Activated naive CD4-positive, alpha-beta T cell treated with anti-CD3 and anti-CD28 coated beads for 36 hours (primary cell): Measurements from ENCODE around the gene UHRF1. TPM values are rescaled to one million over a fixed set of nuclear protein-coding genes. Genes with fewer than 3 reads are reported as not detected.
A peak's percentile ranks its signal among the peaks of the same experiment; 100 is the strongest.
"Not testable (repeated sequence)": the region's sequence is repeated elsewhere in the genome, so short reads cannot be mapped to it uniquely, and the experiment has no call there.

Experiments
- CTCF ChIA-PET: fragments of 350-600 bp; sonication (Branson Sonifier 250); formaldehyde crosslinking; loops from one replicate; lab custom pipeline; 2021; ENCODE audit warnings: antibody characterized with exemption; lab: Charles Lee
- DNase-seq: peaks from one replicate; pipeline ENCODE4 v3.0.0-alpha.2; 2020
- H3K27ac Mint-ChIP-seq: one replicate; pipeline ENCODE4 v1.8.0; 2021; ENCODE audit warnings: mild to moderate bottlenecking, mixed read lengths
- H3K27me3 Mint-ChIP-seq: one replicate; pipeline ENCODE4 v1.8.0; 2021; ENCODE audit warnings: low read depth, mixed read lengths
- H3K36me3 Mint-ChIP-seq: one replicate; pipeline ENCODE4 v1.8.0; 2021; ENCODE audit warnings: low read depth, mixed read lengths
- H3K4me1 Mint-ChIP-seq: one replicate; pipeline ENCODE4 v1.8.0; 2021; ENCODE audit warnings: low read depth, mixed read lengths
- H3K4me3 Mint-ChIP-seq: one replicate; pipeline ENCODE4 v1.8.0; 2021; ENCODE audit warnings: mild to moderate bottlenecking, moderate library complexity, mixed read lengths
- H3K9me3 Mint-ChIP-seq: one replicate; pipeline ENCODE4 v1.8.0; 2021; ENCODE audit warnings: mixed read lengths
- intact Hi-C: fragments of 100-400 bp; cut with micrococcal nuclease; formaldehyde crosslinking; loops from one replicate; pipeline ENCODE4 v1.15.1; 2023
- total RNA-seq, 2 experiments: library from RNA; stranded (reverse); gene quantifications; one replicate each; pipeline ENCODE4 v1.2.3, GENCODE V29; 2021

Gene UHRF1
- total RNA-seq, 2 experiments from 2014 or later = 129 TPM

GRCh38 chr19:4969292-4969771 is 60.0 kb downstream of the UHRF1 start:
- CTCF ChIA-PET = interaction anchor here (1.1 to 4.0 kb wide), 3 partner anchors 58 to 160 kb away, joined by 5 to 16 read pairs (median 6); no protein-coding TSS in a partner anchor
- Mint-ChIP-seq H3K9me3 (no peaks in the 10 kb centered on the region), H3K4me3 (peak overlapping the region; percentile 88), H3K27ac (no peak overlapping the region), H3K4me1 (peaks cover 30% of the 10 kb centered on the region), H3K27me3 (no peaks in the 10 kb centered on the region), H3K36me3 (peaks cover 5% of the 10 kb centered on the region)
- intact Hi-C loops = no loop called here
- no peak for DNase-seq

DNA sequence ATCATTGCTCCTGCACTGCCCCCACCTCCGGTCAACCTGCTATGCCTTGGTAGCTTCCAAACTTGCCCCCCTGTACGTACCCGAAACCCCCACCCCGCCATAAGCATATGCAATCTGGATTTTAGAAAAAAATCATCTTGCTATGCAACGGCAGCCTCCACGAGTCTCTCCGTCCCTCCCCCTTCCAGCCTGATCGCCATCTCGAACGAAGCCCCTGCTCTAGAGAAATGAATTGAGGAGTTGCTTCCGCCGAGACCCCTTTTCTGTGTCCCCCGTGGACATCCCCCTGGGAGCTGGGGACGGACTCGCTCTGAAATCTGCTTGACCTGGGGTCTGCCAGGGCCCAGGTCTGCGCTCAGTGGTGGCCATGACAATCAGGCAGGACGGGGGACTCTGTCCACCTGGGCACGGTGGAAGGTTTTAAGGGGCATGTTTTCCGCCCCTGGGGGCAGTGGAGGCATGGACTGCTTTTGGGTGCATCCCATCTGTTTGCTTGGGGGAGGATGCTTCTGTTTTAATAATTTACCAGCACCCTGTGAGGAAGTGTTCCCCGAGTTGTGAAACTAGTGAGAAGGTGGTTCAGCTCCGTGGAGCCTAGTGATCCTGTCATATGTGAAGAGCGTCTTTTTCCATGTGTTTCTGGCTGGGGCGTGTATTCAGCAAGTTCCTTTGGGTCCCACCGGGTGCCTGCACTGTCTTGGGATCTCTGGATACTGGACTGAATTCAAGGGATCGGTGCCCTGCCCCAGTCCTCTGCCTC is 60.7 kb downstream of the UHRF1 start:
- Mint-ChIP-seq H3K4me3 (peak overlapping the region; percentile 88), H3K4me1 (peaks cover 32% of the 10 kb centered on the region), H3K27ac (no peak overlapping the region), H3K27me3 (no peaks in the 10 kb centered on the region), H3K9me3 (no peaks in the 10 kb centered on the region), H3K36me3 (peaks cover 3% of the 10 kb centered on the region)
- peak; percentile 38 for DNase-seq
- intact Hi-C loops = no loop called here
- CTCF ChIA-PET = interaction anchor here (0.8 to 4.0 kb wide), 4 partner anchors 35 to 179 kb away, joined by 3 to 16 read pairs (median 6); partner anchors contain the start of gene FEM1A

GRCh38 chr19:4970558-4971423 is 61.5 kb downstream of the UHRF1 start:
- DNase-seq = peak; percentile 15
- Mint-ChIP-seq H3K27ac (no peak overlapping the region), H3K4me1 (peaks cover 33% of the 10 kb centered on the region), H3K4me3 (peak overlapping the region; percentile 88), H3K27me3 (no peaks in the 10 kb centered on the region), H3K9me3 (no peaks in the 10 kb centered on the region), H3K36me3 (peaks cover 2% of the 10 kb centered on the region)
- intact Hi-C loops = no loop called here
- CTCF ChIA-PET = interaction anchor here (0.7 to 4.0 kb wide), 5 partner anchors 36 to 180 kb away, joined by 3 to 16 read pairs (median 5); partner anchors contain the start of gene FEM1A

DNA sequence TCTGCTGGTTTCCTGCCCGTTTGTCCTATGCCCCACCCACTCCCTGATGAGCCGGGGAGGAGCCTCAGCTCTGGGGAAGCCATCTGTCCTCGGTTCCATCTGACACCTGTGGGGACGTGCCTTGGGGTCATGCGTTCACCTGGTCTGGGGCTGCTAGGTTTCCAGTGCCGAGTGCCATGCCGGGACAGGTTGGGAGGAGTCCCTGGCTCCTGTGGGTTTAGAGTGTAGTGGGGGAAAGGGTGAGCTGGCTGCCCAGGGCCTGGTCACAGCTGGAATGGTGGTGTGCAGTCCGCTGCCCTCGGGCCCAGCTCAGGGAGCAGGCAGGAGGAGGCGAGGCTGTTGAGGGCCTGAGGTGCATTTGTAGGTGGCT is 62.1 kb downstream of the UHRF1 start:
- peak; percentile 58 for DNase-seq
- Mint-ChIP-seq H3K27ac (peak overlapping the region; percentile 25), H3K27me3 (no peaks in the 10 kb centered on the region), H3K9me3 (no peaks in the 10 kb centered on the region), H3K36me3 (peaks cover 2% of the 10 kb centered on the region), H3K4me1 (peaks cover 33% of the 10 kb centered on the region), H3K4me3 (peak overlapping the region; percentile 88)
- CTCF ChIA-PET = interaction anchor here (0.7 to 4.0 kb wide), 3 partner anchors 59 to 180 kb away, joined by 3 to 16 read pairs (median 5); partner anchors contain the start of gene FEM1A
- intact Hi-C loops = no loop called here

- H3K4me1 Mint-ChIP-seq = peaks cover 34% of the 10 kb centered on the region
- no peaks in the 10 kb centered on the region for H3K27me3 Mint-ChIP-seq
- H3K9me3 Mint-ChIP-seq = no peaks in the 10 kb centered on the region
- intact Hi-C loops = no loop called here
- H3K4me3 Mint-ChIP-seq = no peak overlapping the region
- CTCF ChIA-PET = interaction anchor here (4.0 kb wide), 1 partner anchor 58 kb away, joined by 16 read pairs; no protein-coding TSS in a partner anchor
- DNase-seq = no peak
- H3K27ac Mint-ChIP-seq = no peak overlapping the region
- H3K36me3 Mint-ChIP-seq = peaks cover 3% of the 10 kb centered on the region
These were observed 62.7 kb downstream of the UHRF1 start for GRCh38 chr19:4971816-4972495.

DNA sequence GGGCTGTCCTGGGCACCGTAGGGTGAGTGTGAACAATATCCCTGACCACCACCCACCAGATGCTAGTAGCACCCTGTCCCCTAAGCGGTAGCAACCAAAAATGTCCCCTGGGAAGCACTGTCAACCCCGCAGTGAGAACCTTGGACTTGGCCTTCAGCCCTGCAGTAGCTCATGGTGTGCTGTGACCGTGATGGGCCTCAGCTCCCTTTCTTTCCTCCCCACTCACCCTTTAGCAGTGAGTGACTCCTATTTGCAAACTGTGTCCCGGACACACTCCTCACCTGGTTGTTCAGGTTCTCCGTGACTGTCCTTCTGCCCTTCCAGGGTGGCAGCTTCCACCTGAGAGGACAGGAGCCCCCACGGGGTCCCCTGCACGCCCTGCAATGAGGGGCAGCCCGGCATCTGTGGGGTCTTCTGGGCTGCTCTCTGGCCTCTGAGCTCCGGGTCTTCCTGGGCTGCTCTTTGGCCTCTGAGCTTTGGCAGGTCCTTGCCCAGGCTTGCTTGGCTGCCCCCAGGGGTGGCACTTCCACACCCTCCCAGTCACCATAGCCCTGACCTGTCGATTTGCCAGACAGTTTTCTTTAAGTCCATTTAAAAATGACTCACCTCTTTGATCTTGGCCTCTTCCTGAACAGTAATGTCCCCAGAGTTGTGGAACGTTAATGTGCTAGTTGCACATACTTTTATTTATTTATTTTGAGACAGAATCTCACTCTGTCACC is 63.4 kb downstream of the UHRF1 start:
- no peak overlapping the region for H3K27ac Mint-ChIP-seq
- DNase-seq = no peak
- H3K4me1 Mint-ChIP-seq = peaks cover 35% of the 10 kb centered on the region
- H3K36me3 Mint-ChIP-seq = peaks cover 3% of the 10 kb centered on the region
- CTCF ChIA-PET = interaction anchor here (0.7 to 4.0 kb wide), 2 partner anchors 30 to 58 kb away, joined by 3 to 16 read pairs; no protein-coding TSS in a partner anchor
- H3K27me3 Mint-ChIP-seq = no peaks in the 10 kb centered on the region
- H3K9me3 Mint-ChIP-seq = no peaks in the 10 kb centered on the region
- intact Hi-C loops = no loop called here
- no peak overlapping the region for H3K4me3 Mint-ChIP-seq

GRCh38 chr19:4974880-4975469 is 65.7 kb downstream of the UHRF1 start:
- CTCF ChIA-PET = no interaction called here
- Mint-ChIP-seq H3K27me3 (no peaks in the 10 kb centered on the region), H3K36me3 (peaks cover 1% of the 10 kb centered on the region), H3K27ac (no peak overlapping the region), H3K4me1 (peaks cover 31% of the 10 kb centered on the region), H3K9me3 (no peaks in the 10 kb centered on the region), H3K4me3 (no peak overlapping the region)
- no peak for DNase-seq
- intact Hi-C loops = no loop called here

- H3K4me3 Mint-ChIP-seq, CTCF ChIA-PET, H3K9me3 Mint-ChIP-seq, H3K27me3 Mint-ChIP-seq, intact Hi-C loops, DNase-seq, H3K27ac Mint-ChIP-seq, H3K36me3 Mint-ChIP-seq: not testable (repeated sequence)
- H3K4me1 Mint-ChIP-seq = peaks cover 27% of the 10 kb centered on the region
These were observed 66.3 kb downstream of the UHRF1 start for GRCh38 chr19:4975601-4976000.

GRCh38 chr19:4976401-4977298 is 67.3 kb downstream of the UHRF1 start:
- no peaks in the 10 kb centered on the region for H3K9me3 Mint-ChIP-seq
- no peak overlapping the region for H3K4me3 Mint-ChIP-seq
- intact Hi-C loops = no loop called here
- no peaks in the 10 kb centered on the region for H3K27me3 Mint-ChIP-seq
- H3K27ac Mint-ChIP-seq = no peak overlapping the region
- peaks cover 19% of the 10 kb centered on the region for H3K4me1 Mint-ChIP-seq
- H3K36me3 Mint-ChIP-seq = peaks cover 1% of the 10 kb centered on the region
- CTCF ChIA-PET = no interaction called here
- no peak for DNase-seq

DNA sequence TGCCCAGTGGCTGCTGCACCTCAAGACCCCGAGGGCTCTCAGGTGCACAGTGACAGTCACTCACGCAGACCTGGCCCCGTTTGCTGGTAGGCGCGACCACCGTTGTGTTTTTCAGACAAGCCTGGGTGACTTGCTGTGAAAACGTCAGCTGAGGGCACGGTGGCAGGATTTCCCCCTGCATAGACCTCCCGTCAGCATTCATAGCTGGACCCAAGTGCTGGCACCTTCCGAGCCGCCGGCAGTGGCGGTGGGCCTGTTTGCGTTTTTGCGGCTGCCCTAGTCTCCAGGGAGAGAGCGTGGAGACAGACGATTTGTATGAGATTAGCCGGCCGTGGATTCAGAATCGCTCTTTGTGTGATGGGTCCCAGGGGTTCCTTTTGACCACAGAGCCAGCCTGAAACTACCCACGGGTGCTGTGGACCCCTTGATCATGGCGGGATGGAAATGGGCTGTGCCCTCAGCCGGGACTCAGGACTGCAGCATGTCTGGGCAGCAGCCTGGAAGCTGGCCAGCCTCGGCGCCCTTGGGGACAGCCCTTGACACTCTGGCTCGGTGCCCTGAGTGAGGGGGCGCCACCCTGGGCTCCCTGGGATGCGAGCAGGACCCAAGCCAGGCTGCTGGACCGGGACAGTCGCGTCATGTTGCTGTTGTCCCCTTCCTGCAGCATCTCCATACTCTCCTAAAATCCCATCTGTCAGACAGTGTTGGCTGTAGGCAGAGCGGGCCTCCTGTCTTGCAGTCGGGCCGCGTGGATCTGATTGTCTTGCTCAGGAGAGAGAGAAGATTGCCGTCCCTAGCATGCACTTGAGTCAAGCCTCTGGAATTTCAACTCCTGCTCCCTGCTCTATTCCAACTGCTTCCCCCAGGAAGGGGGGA is 68.2 kb downstream of the UHRF1 start:
- CTCF ChIA-PET = no interaction called here
- H3K36me3 Mint-ChIP-seq = peaks cover 1% of the 10 kb centered on the region
- no peak overlapping the region for H3K27ac Mint-ChIP-seq
- no peak overlapping the region for H3K4me3 Mint-ChIP-seq
- peaks cover 14% of the 10 kb centered on the region for H3K4me1 Mint-ChIP-seq
- no peak for DNase-seq
- no peaks in the 10 kb centered on the region for H3K9me3 Mint-ChIP-seq
- intact Hi-C loops = no loop called here
- no peaks in the 10 kb centered on the region for H3K27me3 Mint-ChIP-seq
